K562 (cell line): ENCODE measurements around the gene C16orf92. TPM values are rescaled to one million over a fixed set of nuclear protein-coding genes. Genes with fewer than 3 reads are reported as not detected.
A peak's percentile ranks its signal among the peaks of the same experiment; 100 is the strongest.

Experiments
- ATAC-seq: fragments of 200-7000 bp; cut with Tn5 transposase; 3 replicates; pipeline ENCODE4 v1.9.1; 2020; ENCODE audit warnings: moderate library complexity
- BruUV-seq: library from RNA; stranded (reverse); fragments of 400-500 nt; replicated peaks from 2 replicates; lab custom pipeline; 2021; lab: Mats Ljungman, UMichigan
- CTCF ChIA-PET: fragments of 300-600 bp; formaldehyde crosslinking; extraction: SDS; loops from one replicate; lab custom pipeline; 2021; ENCODE audit warnings: low intra/inter-chr PET ratio; lab: Yijun Ruan, JAX
- POLR2A ChIA-PET: fragments of 300-600, 350-650 bp; sonication (Branson Sonifier 250); formaldehyde crosslinking; extraction: SDS; loops from one replicate; lab custom pipeline; 2021; ENCODE audit warnings: antibody characterized with exemption, inconsistent platforms; lab: Yijun Ruan, JAX
- DNase-seq, 4 experiments: peaks; one replicate each; pipeline versions ENCODE4 v3.0.0 to v3.0.0-alpha.2; 2011 to 2018; ENCODE audit warnings: low spot score in 3 of 4, mixed read lengths in 3 of 4; ENCODE audit errors: extremely low read depth in 1 of 4
- FAIRE-seq: peaks from 2 replicates; lab custom pipeline; 2011; peaks lifted over from hg19 to GRCh38; lab: Jason Lieb, UNC
- H2AFZ ChIP-seq: 2 replicates; pipeline ENCODE4 v1.6.0; 2011; ENCODE audit warnings: low read depth, low read length, control low read depth, inconsistent platforms
- H3K27ac ChIP-seq: fragments of 200-600 bp; 3 replicates; pipeline ENCODE4 v1.8.0; 2011; ENCODE audit warnings: low read depth, mild to moderate bottlenecking, control low read depth, inconsistent platforms, low read length, moderate library complexity, mixed read lengths; ENCODE audit errors: extremely low read depth
- H3K27me3 ChIP-seq, 2 experiments: fragments of 300-600 bp in 1 of 2; 2 replicates in 1 of 2; 3 replicates in 1 of 2; pipeline versions ENCODE4 v1.6.0 to v1.8.0; 2011; ENCODE audit warnings: inconsistent platforms in 2 of 2, low read length in 2 of 2, mild to moderate bottlenecking in 1 of 2, mixed read lengths in 1 of 2, moderate library complexity in 1 of 2; ENCODE audit not compliant: control insufficient read depth in 2 of 2, insufficient read depth in 2 of 2
- H3K36me3 ChIP-seq: fragments of 300-600 bp; 3 replicates; pipeline ENCODE4 v1.8.0; 2011; ENCODE audit warnings: mild to moderate bottlenecking, low read length, inconsistent platforms; ENCODE audit not compliant: control insufficient read depth, insufficient read depth
- H3K4me1 ChIP-seq, 2 experiments: fragments of 200-600 bp in 1 of 2; replicated peaks in 1 of 2; 2 replicates in 1 of 2; 3 replicates in 1 of 2; pipeline versions ENCODE4 v1.5.1 to v1.8.0; 2011; ENCODE audit warnings: inconsistent platforms in 2 of 2, low read length in 2 of 2, mild to moderate bottlenecking in 1 of 2, mixed read lengths in 1 of 2, moderate library complexity in 1 of 2; ENCODE audit not compliant: control insufficient read depth in 2 of 2, insufficient read depth in 2 of 2
- H3K4me2 ChIP-seq: 2 replicates; pipeline ENCODE4 v1.6.1; 2011; ENCODE audit warnings: low read length, control low read depth, inconsistent platforms, mixed read lengths; ENCODE audit not compliant: insufficient read depth
- H3K4me3 ChIP-seq: fragments of 200-600 bp; sonication (generic), shearing (Covaris generic); 2 replicates; pipeline ENCODE4 v1.5.1; 2016; ENCODE audit warnings: control low read depth, inconsistent platforms
- H3K79me2 ChIP-seq: fragments of 200-600 bp; 3 replicates; pipeline ENCODE4 v1.8.0; 2011; ENCODE audit warnings: low read length, inconsistent platforms; ENCODE audit not compliant: control insufficient read depth, insufficient read depth
- H3K9ac ChIP-seq, 2 experiments: 2 replicates each; pipeline versions ENCODE4 v1.6.0 to v1.6.1; 2011; ENCODE audit warnings: low read depth in 2 of 2, low read length in 2 of 2, control low read depth in 1 of 2, inconsistent platforms in 1 of 2, mild to moderate bottlenecking in 1 of 2, mixed read lengths in 1 of 2; ENCODE audit not compliant: insufficient read depth in 1 of 2
- H3K9me1 ChIP-seq: one replicate; pipeline ENCODE4 v1.6.0; 2011; ENCODE audit warnings: inconsistent platforms, mild to moderate bottlenecking, low read length, moderate library complexity; ENCODE audit not compliant: control insufficient read depth, insufficient read depth
- H3K9me3 ChIP-seq: replicated peaks from 2 replicates; pipeline ENCODE4 v1.5.1; 2011; ENCODE audit warnings: low read depth, low read length, inconsistent platforms; ENCODE audit not compliant: control insufficient read depth, insufficient read depth
- H4K20me1 ChIP-seq: replicated peaks from 2 replicates; pipeline ENCODE4 v1.6.1; 2011; ENCODE audit warnings: low read length, inconsistent platforms, mixed read lengths; ENCODE audit not compliant: control insufficient read depth, insufficient read depth
- FOXK2 ChIP-seq, 2 experiments: fragments of 450-650 bp; IDR thresholded peaks in 1 of 2; conservative IDR thresholded peaks in 1 of 2; 2 replicates each; pipeline ENCODE4 v1.6.1; 2016; ENCODE audit warnings: low read depth in 2 of 2, mild to moderate bottlenecking in 1 of 2
- MECOM ChIP-seq: fragments of 250-450 bp; sonication (Bioruptor Pico); IDR thresholded peaks from 2 replicates; pipeline ENCODE4 v1.8.0; 2022; ENCODE audit warnings: inconsistent platforms
- POLR2G ChIP-seq: fragments of 200-400 bp; formaldehyde crosslinking; IDR thresholded peaks from 2 replicates; pipeline ENCODE4 v1.6.1; 2017; ENCODE audit warnings: low read depth, mild to moderate bottlenecking, antibody characterized with exemption, low read length, moderate library complexity
- TSC22D4 ChIP-seq: fragments of 450-650 bp; IDR thresholded peaks from 2 replicates; pipeline ENCODE4 v1.6.1; 2016; ENCODE audit warnings: missing genetic modification characterization, missing biosample characterization, control low read depth
- ZNF143 ChIP-seq: sonication (generic); formaldehyde crosslinking; IDR thresholded peaks from 2 replicates; pipeline ENCODE4 v1.9.0; 2022; ENCODE audit warnings: mild to moderate bottlenecking, missing genetic modification reagents
- ZNF551 ChIP-seq: fragments of 250-450 bp; sonication (Bioruptor Pico); IDR thresholded peaks from 2 replicates; pipeline ENCODE4 v1.5.0; 2021; ENCODE audit warnings: mild to moderate bottlenecking, moderate library complexity
- ZNF764 ChIP-seq: fragments of 250-450 bp; sonication (Bioruptor Pico); IDR thresholded peaks from 2 replicates; pipeline ENCODE4 v1.4.0; 2020; ENCODE audit warnings: low read depth, mild to moderate bottlenecking, moderate library complexity
- WGBS: fragments of 100-300 bp; shearing (Covaris generic); methylation state at CpG from one replicate; pipeline ENCODE4 v1.1.6; 2016; ENCODE audit warnings: low coverage, mixed read lengths; ENCODE audit not compliant: insufficient coverage; ENCODE audit errors: missing lambda C conversion rate; 5-methylcytosine and 5-hydroxymethylcytosine counted together
- in situ Hi-C: fragments of 300-500 bp; cut with MboI; formaldehyde crosslinking; loops from 4 replicates; pipeline ENCODE4 v1.15.0; 2018; ENCODE audit warnings: inconsistent platforms, mixed read lengths
- intact Hi-C: fragments of 100-400 bp; cut with micrococcal nuclease; formaldehyde crosslinking; loops from 2 replicates; pipeline ENCODE4 v1.14.2; 2022
- polyA plus RNA-seq, 8 experiments: library from polyadenylated mRNA; depleted of rRNA in 4 of 8; stranded (reverse) in 5 of 8; unstranded in 3 of 8; fragments of >200 nt; fragmentation: Nextera tagmentation in 2 of 8; fragmentation: Illumina TruSeq in 1 of 8; extraction: Ambion mirVana in 2 of 8; extraction: Trizol in 1 of 8; gene quantifications; 2 replicates each; pipeline versions ENCODE4 v1.2.1 to v1.2.3, GENCODE V29; 2011 to 2014; ENCODE audit warnings: inconsistent platforms in 1 of 8, missing spikeins in 1 of 8
- total RNA-seq, 7 experiments: library from RNA; depleted of rRNA in 6 of 7; stranded (reverse); fragments of >200 nt in 6 of 7; fragmentation: Illumina TruSeq in 2 of 7; extraction: Trizol in 2 of 7; gene quantifications; 2 replicates each; pipeline versions ENCODE4 v1.2.1 to v1.2.3, GENCODE V29; 2011 to 2021; ENCODE audit warnings: low replicate concordance in 1 of 7

C16orf92 gene
- total and polyA plus RNA-seq, 9 of the 15 experiments (the other 6 are each of a cell fraction or from before 2014, with no cell fraction given), result not detected

- WGBS, result 88% methylated on average over 14 of the region's 18 CpGs
- DNase-seq (no peak), ATAC-seq (no peak), FAIRE-seq (no peak)
- ChIA-PET POLR2A (interaction anchor here (1.0 to 1.1 kb wide), 2 partner anchors 13 to 15 kb away, joined by 5 to 6 read pairs; no protein-coding TSS in a partner anchor), CTCF (interaction anchor here (0.7 kb wide), 1 partner anchor 305 kb away, joined by 3 read pairs; no protein-coding TSS in a partner anchor)
- H3K9me3 ChIP-seq, result no peaks in the 10 kb centered on the region
- H3K4me2 ChIP-seq, result no peak overlapping the region
- no TSS peak for BruUV-seq
- H3K79me2 ChIP-seq, result no peaks in the 10 kb centered on the region
- H2AFZ ChIP-seq, result no peak overlapping the region
- H3K27me3 ChIP-seq, result peaks cover 0 to 9% of the 10 kb centered on the region in 2 experiments; a peak in 3 of 5 replicates
- H3K4me3 ChIP-seq, result no peak overlapping the region
- no peak overlapping the region; a peak in 1 of 4 replicates for H3K9ac ChIP-seq
- H3K27ac ChIP-seq, result no peak overlapping the region
- H3K9me1 ChIP-seq, result no peaks in the 10 kb centered on the region
- H3K4me1 ChIP-seq, result peaks cover 0 to 68% of the 10 kb centered on the region in 2 experiments; a peak in 2 of 5 replicates
- TF ChIP-seq TSC22D4 (tag) (no peak), POLR2G (peak; percentile 47), FOXK2 (conservative IDR thresholded peaks at IDR 0.05 in 1 of 2, IDR thresholded peaks at IDR 0.05 in 1 of 2; ENCODE audit: low read depth in 2 of 2) (no peak), ZNF764 (no peak), ZNF143 (CRISPR knock-in tag) (no peak), MECOM (CRISPR knock-in tag) (no peak), ZNF551 (CRISPR knock-in tag) (no peak)
- in situ Hi-C loops, result no loop called here
- intact Hi-C loops, result loop anchor here (5.0 kb wide), 1 partner anchor 144 kb away; the partner anchor contains the start of gene CDIPT
- H3K36me3 ChIP-seq, result peaks cover 12% of the 10 kb centered on the region; the same call in 1 of the 3 replicates
- H4K20me1 ChIP-seq, result peaks cover 5% of the 10 kb centered on the region; the same call in 1 of the 2 replicates
These were observed 16.9 kb upstream of the C16orf92 start for GRCh38 chr16:30006095-30006473.
